HG02943 (cell line): ENCODE data around the gene ARMC12.

Experiments
- ATAC-seq: cut with Tn5 transposase; IDR thresholded peaks from one replicate; pipeline ENCODE4 v1.9.1; 2021; ENCODE audit warnings: mild to moderate bottlenecking, low read depth, moderate library complexity; ENCODE audit not compliant: unreplicated experiment

Gene ARMC12

DNA sequence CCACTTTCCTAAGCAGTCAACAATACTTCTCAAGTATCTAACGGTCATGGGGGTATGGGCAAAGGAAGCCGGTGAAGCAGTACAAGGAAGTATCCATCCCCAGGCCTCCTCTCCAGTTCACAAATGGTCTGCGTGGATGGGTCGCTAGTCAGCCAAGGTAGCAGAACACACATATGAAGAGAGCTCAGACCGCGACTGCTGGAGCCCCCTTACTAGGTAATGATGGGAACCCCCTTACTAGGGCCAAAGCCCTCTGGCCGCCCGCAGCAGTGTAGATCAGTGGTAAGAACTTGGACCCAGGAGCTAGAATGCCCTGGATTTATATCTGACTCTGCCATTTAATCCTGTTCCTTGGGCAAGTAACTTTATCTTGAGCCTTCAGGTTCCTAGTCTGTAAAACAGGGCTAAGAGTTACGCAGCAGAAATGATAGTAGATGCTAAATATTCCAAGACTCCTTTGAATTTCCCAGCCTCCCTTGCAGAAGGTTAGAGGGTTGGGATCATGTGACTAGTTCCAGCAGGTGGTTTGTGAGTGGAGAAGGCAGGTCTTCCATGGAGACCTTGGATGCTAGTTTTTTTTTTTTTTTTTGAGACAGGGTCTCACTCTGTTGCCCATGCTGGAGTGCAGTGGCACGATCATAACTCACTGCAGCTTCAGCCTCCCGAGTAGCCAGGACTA, 37.4 kb downstream of the ARMC12 start:
- ATAC-seq = no peak

DNA sequence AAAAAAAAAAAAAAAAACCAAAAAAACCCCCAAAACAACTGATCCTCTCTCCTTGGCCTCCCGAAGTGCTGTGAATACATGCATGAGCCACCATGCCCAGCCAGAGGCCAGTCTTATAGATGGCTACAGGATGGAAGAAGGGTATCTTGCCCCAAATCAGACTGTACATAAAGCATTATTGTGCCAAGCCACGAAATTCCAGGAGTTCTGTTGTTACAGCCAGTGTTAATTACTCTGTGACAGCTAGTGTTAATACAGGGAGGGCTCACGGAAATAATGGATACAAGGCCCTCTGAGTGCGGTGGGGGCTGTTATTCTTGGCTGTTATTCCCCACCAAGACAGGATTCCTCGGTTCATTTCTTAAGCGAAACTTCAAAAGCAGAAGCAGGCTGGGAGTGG, 38.2 kb downstream of the ARMC12 start:
- no peak for ATAC-seq

DNA sequence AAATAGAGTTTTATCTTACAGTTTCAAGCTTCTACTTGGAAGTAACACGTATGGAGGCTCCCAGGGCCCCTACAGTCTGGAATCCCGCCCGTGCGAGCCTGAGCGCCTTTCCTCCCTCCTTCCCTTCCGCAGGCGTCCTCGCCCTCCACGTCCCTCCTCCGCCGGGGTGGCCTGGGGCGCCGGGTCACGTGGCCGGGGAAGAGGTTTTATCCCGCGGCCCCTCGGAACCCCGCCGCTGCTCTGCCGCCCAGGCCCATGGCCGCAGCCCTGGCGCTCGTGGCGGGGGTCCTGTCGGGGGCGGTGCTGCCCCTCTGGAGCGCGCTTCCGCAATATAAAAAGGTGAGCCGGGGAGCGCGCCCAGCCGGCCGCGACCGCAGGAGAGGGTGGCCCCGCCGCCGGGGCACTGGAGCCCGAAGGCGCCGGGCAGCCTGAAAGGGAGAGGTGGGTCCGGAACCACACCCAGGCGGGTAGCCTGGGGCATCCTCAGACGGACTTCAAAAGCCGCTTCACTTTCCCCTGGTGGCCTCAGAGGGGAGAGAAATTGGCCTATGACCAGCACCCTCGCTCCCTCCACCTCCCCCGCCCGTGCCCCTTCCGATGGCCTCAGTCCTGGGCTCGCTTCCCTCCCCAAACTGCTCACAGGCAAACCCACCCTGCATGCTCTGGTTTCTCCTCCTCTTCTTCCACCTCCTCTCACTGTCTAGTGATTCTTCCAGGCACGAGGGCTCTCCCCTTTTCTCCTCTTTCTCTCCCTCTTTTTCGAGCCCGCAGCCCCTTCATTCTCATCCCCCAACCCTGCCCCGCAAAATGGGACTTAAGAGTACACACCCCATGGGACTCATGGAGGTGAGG, 39.8 kb downstream of the ARMC12 start, which contains the start of gene CLPSL2:
TSS of gene CLPSL2 (plus strand) at position 235 of the 852 bp plus-strand sequence. CDS start at position 256, 21 bp downstream.
- no peak for ATAC-seq

DNA sequence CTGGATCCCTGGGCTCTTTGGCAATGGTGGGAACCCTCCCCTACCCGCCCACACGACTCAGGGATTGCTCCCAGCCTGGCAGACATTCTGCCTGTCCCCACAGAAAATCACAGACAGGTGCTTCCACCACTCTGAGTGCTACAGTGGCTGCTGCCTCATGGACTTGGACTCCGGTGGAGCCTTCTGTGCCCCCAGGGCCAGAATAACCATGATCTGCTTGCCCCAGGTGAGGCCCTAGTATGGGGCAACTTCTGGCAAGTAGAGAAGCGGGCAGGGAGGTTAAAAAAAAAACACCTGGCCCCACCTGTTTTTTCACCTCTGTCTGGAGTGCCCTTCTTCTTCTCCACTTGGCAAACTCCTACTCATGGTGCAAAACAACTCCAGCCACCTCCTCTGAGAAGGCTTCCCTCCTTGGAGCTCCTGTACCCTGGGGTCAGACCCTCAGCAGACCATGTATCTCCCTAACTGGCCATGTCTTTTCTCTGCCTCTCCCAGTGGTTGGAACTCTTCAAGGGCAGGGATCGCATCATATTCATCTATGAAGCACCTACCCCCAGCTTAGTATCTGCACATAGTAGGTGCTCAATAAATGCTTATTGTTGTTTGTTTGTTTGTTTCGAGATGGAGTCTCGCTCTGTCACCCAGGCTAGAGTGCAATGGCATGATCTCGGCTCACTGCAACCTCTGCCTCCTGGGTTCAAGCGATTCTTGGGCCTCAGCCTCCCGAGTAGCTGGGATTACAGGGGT, 40.7 kb downstream of the ARMC12 start:
- ATAC-seq = no peak

DNA sequence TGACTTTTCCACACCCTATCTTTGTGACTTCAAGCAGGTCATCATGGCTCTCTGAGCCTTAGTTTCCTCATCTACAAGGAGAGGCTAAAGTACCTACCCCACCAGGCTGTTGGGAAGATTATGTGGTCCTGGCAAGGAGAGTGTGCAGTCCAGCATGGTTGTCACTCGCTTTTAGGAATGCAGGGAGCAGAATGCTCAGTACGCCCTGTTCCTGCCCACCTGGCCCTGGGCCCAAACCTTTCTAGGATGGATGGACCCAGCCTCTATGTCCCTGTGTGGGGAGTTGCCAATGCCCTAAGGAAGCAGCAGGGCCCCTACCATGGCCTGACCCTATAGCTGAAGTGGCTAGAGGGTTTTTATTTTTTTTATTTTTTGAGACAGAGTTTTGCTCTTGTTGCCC, 41.6 kb downstream of the ARMC12 start:
- no peak for ATAC-seq

DNA sequence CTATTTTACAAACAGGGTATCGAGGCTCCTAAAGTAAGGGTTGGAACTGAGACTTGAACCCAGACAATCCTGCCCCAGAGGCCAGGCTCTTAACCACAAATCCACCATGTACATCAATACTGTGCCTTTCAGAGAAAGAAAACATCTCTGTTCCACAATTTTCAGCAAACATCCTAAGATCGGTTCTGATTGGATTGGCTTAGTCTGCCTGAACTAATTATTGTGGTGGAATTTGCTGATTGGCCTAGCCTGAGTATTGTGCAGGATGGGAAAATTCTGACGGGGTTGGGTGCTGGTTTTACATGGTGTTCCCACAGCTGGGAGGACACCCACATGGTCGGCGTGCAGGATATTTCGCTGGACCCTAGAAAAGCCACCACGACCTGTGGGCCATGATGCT, 43.9 kb downstream of the ARMC12 start, which contains the start of gene CLPSL1:
TSS of gene CLPSL1 (plus strand) at position 301 of the 400 bp plus-strand sequence. CDS start at position 393, 92 bp downstream.
- no peak for ATAC-seq

DNA sequence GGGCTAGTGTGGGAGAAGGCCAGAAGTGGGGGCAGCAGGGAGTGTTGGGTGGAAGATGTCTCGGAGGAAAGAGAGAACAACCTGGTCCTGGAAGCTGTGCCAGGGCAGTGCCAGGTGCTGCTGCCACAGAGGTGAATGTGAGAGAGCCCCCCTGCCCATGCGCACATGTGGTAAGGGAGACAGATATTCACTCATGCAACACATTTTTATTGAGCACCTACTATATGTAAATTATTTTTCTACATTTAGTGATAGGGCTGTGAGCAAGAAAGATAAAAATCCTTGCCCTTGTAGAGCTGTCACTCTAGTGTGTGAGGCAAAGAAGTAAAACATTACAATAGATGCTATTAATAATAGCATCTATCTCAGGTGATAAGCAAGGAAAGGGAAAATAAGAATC, 44.5 kb downstream of the ARMC12 start:
- ATAC-seq = no peak

DNA sequence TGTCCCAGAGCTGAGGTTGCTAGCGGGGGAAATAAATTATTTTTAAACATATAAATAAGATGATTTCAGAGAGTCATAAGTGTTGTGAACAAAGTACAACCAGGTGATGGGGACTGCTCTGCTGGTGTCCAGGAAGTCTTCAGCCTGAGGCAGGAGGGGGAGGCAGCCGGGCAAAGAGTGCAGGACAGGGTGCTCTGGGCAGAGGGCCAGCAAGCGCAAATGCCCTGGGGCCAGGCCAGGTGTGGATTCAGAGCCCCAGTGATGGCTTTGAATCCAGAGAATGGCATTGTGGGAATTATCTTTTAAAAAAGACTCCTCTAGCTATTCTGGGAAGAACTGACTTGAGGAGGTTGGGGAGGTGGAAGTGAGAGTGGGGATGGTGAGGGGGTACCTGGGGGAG, 45.6 kb downstream of the ARMC12 start:
- ATAC-seq = no peak

DNA sequence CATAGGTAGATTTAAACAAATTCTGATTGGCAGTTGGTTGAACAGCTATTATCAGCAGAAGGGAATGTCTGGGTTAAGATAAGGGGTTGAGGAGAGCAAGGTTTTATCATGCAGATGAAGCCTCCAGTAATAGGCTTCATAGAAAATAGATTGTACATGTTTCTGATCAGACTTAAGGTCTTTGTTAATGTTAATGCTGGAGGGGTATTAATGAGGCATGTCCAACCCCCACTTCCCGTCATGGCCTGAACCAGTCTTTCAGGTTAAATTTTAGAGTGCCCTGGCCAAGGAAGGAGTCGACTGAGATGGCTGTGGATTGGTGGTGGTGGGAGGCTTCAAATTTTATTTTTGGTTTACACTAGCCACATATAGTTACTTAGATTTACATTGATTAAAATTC, 47.4 kb downstream of the ARMC12 start:
- ATAC-seq = no peak

DNA sequence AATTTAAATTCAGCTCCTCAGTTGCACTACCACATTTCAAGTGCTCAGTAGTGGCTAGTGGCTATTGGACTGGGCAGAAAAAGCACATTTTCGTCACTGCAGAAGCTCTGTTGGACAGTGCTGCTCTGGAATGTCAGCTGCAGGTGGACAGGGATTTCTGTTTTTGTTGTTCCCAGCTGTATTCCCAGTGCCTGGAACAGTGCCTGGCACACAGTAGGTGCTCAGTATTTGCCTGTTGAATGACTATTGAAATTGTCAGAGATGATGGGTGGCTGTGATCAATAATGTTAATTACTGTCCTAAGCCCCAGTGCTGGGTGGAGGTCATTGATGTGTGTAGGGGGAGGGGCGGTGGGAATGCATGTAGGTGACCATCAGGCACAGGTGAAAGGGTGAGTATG, 49.4 kb downstream of the ARMC12 start:
- ATAC-seq = no peak

DNA sequence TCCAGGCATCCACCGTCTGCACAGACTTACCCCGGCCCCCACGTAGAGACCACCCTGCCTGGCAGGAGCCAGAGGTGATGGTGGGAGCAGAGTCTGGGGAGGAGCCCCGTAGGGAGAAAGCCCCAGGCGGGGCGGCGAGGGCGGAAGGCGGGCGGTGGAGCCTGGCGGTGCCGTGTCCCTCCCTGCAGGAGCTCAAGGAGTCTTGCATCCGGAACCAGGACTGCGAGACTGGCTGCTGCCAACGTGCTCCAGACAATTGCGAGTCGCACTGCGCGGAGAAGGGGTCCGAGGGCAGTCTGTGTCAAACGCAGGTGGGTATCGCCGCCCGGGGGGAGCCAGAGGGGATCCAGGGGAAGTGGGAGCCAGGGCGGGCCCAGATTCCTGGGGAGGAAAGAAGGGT, 50.0 kb downstream of the ARMC12 start:
- ATAC-seq = no peak

DNA sequence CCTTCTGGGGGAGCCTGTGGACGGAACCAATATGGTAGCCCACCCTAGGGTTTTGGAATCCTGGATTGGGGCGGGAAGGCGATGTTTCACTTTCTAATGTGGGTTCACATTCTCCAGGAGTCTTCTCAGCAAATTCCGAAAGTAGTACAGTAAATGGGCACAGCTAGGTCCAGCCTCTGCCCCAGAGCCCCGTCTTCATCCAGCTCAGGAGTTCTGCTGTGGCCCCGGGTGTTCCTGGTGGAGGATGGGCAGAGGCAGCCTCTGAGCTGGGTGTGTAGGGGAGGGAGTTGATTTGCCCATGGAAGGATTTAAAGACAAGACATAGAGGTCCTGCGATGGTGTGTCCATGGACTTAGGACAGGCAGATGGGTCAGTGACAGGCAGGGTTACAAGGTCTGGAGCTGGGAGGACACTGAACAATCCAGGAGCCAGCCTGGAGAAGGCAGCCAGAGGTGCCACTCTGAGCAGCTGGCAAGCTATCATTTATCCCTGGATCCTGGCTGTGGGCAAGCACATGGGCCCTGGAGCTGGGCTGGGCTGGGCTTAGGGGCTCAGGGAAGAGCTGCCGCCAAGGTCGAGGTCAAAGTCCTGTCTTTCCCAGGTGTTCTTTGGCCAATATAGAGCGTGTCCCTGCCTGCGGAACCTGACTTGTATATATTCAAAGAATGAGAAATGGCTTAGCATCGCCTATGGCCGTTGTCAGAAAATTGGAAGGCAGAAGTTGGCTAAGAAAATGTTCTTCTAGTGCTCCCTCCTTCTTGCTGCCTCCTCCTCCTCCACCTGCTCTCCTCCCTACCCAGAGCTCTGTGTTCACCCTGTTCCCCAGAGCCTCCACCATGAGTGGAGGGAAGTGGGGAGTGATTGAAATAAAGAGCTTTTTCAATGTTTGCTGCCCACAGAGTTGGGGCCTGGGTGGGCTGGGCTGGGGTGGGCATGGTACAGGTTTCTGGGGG, 50.7 kb downstream of the ARMC12 start:
- no peak for ATAC-seq

DNA sequence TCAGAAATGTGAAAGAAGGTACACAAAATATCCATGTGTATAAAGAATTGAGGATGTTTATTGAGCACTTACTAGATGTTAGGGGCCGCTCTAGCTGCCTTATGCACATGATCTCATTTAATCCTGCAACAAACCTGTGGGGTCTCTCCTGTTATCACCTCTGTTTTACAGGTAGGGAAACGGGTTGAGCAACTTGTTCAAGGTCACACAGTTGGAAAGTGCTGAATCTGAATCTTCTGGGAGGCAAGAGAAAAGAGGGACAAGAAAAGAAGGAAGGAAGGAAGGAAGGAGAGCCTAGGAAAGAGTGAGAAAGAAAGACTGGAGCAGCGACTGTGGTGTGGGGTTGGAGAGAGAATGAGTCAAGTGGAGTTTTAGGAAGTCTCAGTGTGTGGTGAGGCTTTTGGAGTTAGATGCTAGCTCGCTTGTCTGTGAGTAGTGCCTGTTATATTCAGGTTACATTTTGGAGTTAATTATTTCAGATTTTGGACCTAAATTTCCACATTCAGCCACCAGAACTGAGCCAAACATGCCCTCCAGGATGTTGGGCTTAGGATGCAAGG, 51.7 kb downstream of the ARMC12 start:
- no peak for ATAC-seq

DNA sequence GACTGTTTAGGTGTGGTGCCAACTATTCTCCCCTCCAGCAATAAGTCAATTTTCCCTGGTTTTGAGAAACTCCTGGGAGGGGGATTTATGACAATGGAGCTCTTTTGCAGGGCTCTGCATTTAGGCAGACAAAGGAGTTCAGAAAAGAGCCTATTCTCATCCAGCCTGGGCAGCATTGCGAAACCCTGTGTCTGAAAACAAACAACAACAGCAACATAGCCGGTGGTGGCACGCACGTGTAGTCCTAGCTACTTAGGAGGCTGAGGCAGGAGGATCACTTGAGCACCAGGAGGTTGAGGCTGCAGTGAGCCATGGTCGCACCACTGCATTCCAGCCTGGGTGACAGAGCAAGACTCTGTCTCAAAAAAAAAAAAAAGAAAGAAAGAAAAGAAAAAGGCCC, 53.9 kb downstream of the ARMC12 start:
- no peak for ATAC-seq

DNA sequence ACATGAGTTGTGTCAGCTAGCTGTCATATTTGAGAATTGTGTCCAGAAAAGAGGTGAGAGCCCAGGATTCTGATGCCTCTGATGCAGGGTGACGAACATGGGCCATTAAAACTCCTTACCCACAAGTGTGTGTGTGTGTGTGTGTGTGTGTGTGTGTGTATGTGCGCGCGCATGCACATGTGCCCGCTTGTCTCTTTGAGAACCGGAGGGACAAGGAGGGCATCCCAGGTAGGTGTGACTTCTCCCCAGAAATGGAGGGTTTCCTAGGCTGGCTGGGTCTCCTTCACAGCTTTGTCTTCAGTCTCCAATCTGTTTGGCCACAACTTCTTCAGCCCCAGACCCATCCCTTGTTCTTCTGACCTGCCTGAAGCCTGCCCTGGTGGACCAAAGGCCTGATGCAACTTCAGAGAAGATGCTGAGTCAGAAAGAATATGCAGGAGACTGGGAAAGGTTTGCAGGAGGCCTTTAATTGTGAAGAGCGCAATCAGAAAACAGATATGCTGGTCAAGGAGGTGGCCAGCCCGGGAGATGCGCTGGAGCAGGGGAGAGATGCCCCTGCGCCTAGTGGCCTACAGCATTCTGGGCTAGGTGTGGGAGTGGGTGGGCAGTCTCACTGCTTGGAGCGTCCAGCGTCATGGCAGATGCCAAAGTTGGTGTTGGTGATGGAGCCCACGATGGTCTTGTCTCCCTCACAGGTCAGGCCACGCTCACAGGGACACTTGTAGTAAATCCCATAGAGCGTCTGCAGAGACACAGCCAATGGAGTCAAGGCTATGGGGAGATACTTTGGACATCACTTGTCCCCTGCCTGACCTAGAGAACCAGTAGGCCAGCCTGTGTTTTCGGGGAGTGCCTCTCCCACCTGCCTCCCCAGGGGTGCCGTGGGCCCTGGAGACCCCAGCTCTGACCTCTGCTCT, 58.0 kb downstream of the ARMC12 start:
- no peak for ATAC-seq

DNA sequence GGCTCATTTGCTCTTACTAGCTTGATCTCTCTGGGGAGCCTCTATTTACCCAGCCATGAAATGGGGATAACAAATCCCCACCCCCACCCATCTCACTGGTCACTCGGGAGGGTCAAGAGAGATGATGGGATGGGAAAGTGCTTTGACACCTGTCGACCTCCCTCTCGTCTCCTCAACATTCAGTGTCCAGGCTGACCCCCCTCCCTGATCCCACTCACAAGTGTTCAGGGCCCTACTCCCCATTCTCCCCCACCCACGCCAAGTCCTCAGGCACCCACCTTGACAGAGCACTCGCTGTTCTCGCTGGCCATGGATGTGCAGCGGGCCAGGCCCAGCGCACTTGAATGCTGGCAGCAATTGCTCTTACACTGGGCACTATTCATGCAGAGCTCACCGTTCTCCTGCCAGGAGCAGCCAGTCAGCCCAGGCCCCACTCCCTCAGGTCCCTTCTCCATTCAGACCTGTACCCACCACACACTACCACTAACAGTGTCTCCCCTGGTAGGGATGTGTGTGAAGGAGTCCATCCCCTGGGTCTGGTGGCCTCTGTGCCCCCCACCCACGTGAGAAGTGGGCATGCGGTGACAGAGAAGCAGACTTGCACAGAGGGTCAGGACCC, 58.7 kb downstream of the ARMC12 start:
- ATAC-seq = no peak

DNA sequence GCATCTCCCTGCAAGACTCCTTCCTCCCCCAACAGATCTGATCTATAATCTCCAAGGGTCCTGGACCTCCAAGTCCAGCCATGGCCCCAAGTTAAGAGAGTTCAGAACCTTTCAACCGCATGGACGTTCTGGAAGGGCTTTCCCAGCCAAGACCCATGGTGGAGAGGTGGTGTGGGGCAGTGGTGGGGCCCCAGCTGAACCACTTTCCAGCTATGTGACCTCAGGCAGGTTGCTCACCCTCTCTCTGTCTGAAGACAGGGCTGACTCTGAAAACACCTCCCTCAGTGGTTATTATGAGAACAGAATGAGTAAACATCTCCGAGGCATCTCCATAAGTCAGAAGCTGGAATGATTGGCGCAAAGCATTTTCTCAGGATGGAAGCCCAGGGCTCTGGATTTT, 59.4 kb downstream of the ARMC12 start:
- ATAC-seq = no peak

DNA sequence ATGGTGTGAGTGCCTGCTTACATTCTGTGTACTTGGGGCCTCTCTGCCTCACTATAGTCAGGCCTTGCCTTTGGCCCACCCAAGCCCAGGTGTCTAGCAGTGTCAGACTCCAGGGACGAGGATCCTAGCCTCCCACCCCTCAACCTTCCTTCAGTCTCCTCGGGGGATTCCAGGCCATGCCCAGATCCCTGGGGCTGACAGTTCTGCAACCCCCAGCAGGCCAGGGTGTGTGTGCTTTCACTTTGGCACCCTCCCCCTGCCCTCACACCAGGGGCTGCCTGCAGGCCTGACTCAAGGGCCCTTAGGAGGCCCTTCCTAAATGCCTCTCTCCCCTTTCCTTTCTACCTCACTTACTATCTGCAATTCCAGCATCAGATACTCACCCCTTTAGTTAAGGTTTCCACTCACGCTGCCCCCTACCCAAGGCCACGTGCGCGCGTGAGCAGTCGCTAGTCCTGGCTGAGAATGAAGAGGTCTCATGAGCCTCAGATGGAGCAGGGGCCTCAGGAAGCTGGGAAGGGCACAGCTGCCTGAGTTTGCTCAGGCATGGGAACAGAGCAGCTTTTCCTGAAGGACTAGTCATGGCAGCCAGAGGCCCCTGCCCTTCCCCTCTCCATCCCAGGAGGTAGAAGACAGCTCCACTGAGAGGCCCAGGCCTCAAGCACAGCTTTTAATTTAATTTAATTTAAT, 61.1 kb downstream of the ARMC12 start:
- no peak for ATAC-seq
